Fibroblast of mammary gland (primary cell): ENCODE data around the gene CNTN3.
A peak's percentile ranks its signal among the peaks of the same experiment; 100 is the strongest.

Experiments
- DNase-seq: peaks from one replicate; pipeline ENCODE4 v3.0.0-alpha.2; 2010; ENCODE audit warnings: low read depth
- H3K4me3 ChIP-seq: 2 replicates; pipeline ENCODE4 v1.5.1; 2011; ENCODE audit warnings: low read depth, mild to moderate bottlenecking, low read length, moderate library complexity; ENCODE audit not compliant: control insufficient read depth
- TF ChIP-seq, protein P1 (sequence below): conservative IDR thresholded peaks from 2 replicates; pipeline ENCODE4 v1.5.1; 2011; ENCODE audit warnings: low read depth, low read length, inconsistent platforms; ENCODE audit not compliant: control insufficient read depth, insufficient read depth

CNTN3 gene

DNA sequence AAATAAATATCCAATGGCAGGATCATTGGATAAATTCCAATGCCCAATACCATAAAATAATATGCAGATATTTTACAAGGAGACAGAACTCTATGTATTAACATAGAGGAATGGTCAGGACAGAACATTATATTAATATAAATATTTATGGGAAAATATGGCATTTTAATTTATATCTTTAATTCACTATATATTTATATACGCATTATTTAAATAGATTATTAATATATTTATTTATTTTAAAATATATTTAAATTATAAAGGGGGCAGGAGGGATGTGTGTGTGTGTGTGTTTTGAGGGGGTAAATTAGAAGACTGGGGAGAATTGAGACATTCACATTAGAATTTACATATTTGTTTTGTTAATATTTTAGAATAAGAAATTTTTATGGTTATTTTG, 31.6 kb upstream of the CNTN3 start:
- TF ChIP-seq, protein P1, sequence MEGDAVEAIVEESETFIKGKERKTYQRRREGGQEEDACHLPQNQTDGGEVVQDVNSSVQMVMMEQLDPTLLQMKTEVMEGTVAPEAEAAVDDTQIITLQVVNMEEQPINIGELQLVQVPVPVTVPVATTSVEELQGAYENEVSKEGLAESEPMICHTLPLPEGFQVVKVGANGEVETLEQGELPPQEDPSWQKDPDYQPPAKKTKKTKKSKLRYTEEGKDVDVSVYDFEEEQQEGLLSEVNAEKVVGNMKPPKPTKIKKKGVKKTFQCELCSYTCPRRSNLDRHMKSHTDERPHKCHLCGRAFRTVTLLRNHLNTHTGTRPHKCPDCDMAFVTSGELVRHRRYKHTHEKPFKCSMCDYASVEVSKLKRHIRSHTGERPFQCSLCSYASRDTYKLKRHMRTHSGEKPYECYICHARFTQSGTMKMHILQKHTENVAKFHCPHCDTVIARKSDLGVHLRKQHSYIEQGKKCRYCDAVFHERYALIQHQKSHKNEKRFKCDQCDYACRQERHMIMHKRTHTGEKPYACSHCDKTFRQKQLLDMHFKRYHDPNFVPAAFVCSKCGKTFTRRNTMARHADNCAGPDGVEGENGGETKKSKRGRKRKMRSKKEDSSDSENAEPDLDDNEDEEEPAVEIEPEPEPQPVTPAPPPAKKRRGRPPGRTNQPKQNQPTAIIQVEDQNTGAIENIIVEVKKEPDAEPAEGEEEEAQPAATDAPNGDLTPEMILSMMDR, result no peak
- H3K4me3 ChIP-seq, result no peak overlapping the region
- DNase-seq, result no peak

DNA sequence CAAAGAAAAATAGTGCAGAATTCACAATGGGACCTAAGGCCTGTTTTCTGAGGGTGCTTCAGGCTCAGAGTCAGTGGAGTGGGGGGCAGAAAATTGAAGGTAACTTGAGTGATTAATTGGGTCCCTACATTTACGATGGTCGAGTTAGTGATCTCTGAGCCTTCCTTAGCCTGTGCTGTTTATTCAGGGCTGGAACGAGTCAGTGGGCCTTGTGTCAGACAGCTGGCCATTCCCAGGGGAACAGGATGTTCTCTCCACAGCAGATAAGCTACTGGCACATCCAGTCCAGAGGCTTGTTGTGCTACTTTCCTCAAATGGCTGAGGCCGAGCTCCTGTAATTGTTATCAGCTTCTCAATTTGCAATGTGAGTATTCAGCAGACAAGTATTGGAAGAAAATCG, 29.2 kb upstream of the CNTN3 start:
- TF ChIP-seq, protein P1, result no peak
- H3K4me3 ChIP-seq, result no peak overlapping the region
- DNase-seq, result peak; percentile 91

DNA sequence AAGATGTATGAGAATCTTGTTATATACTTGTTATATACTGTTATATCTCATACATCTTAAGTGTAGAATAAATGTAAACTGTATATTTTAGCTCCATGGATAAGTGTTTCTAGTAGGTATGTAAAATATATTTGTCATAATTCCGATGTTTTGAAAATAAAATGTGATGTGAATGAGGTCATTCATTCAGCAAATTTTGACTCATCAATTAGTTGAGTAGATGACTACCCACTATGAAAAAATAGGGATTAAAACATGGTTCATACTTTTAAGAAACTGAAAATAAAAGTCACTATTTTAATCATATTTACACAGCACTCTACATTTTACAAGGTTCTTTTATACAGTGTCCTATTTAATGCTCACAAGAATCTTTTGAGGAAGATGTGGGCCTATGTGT, 28.4 kb upstream of the CNTN3 start:
- peak; percentile 61 for DNase-seq
- TF ChIP-seq, protein P1, result no peak
- no peak overlapping the region for H3K4me3 ChIP-seq

DNA sequence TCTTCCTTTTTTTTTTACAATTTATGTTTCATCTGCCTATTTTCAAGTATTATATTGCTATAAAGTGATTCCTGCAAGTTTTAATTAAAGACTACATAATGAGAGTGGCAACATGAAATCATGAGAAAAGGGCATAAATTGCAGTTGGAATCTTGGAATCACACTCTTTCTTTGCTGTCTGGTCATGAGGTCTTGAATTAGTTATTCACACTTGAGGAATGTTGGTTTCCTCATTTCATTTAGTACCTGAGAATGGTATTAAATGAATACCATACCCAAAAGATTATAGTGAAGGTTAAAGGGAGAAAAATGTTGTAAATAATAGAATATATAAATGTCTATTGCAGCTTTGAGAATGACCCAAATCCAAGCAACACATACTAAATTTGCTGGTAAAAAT, 25.8 kb upstream of the CNTN3 start:
- DNase-seq, result no peak
- TF ChIP-seq, protein P1, result no peak
- no peak overlapping the region for H3K4me3 ChIP-seq

DNA sequence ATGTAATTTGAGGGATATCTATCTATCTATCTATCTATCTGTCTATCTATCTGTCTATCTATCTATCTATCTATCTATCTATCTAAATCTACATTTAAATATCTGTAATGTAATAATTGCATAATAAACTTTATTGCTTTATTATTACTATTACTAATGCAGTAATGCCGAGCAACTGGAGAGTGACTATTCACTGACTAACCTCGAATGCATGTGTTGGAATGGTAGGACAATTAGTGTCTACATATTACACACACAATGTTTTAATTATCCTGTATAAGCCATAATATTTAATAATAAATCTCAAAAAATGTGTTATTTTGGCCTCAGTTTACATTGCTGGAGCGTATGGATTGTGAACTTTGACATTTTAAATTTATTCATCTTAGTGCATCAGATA, 25.2 kb upstream of the CNTN3 start:
- TF ChIP-seq, protein P1, result no peak
- H3K4me3 ChIP-seq, result no peak overlapping the region
- DNase-seq, result peak; percentile 63

DNA sequence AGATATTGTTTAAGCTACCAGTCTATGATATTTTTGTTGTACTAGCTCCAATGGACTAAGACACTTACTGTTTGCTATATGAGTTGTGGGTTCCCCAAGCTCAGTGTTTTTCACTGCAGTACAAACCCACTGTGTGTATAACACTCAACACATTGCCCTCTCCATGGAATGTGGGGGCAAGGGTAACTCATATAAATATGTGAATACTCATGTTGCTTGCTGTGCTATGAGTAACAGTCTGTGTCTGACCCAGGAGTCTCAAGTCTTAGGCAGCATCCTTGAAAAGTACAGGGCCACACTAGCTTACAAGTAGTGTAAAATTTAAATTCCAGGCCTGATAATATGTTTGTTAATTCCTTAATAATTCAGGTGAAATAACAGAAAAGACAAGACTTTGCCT, 22.5 kb upstream of the CNTN3 start:
- TF ChIP-seq, protein P1, result no peak
- DNase-seq, result peak; percentile 49

DNA sequence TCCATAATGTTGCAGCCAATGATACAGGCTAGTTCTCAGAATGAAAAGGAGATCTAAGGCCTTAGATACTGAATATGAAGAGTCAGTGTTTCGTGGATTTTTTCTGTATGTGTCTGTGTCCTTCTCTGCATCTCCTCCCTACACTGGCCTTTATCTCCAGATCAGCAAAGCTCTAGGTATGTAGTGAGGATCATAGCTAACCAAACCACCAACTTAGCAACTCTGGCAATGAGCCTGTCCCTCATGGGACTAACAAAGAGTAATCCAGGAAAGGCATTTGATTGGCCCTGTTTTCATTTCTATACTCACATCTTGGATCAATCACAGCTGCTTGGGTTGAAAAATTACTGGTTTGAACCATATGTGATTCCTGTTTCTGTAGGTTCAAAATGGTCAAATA, 18.6 kb upstream of the CNTN3 start:
- no peak overlapping the region for H3K4me3 ChIP-seq
- peak; percentile 59 for DNase-seq
- TF ChIP-seq, protein P1, result no peak

More for the DNA sequence above, 22.5 kb upstream of the CNTN3 start:
- no peak overlapping the region for H3K4me3 ChIP-seq
